Caco-2 (cell line): ENCODE measurements around the gene MUC6. TPM values are rescaled to one million over a fixed set of nuclear protein-coding genes. Genes with fewer than 3 reads are reported as not detected.
"Not testable (repeated sequence)": the region's sequence is repeated elsewhere in the genome, so short reads cannot be mapped to it uniquely, and the experiment has no call there.

Source experiments
- BruUV-seq: library from RNA; stranded (reverse); fragments of 400-500 nt; replicated peaks from 2 replicates; lab custom pipeline; 2021; lab: Mats Ljungman, UMichigan
- CTCF ChIA-PET: fragments of 300-600 bp; sonication (Branson Sonifier 250); formaldehyde crosslinking; loops from one replicate; lab custom pipeline; 2022; ENCODE audit warnings: antibody characterized with exemption; lab: Charles Lee
- POLR2A ChIA-PET: fragments of 300-600 bp; sonication (Branson Sonifier 250); formaldehyde crosslinking; loops from one replicate; lab custom pipeline; 2022; ENCODE audit warnings: antibody characterized with exemption; lab: Charles Lee
- DNase-seq, 2 experiments: peaks; one replicate each; pipeline versions ENCODE4 v3.0.0 to v3.0.0-alpha.2; 2020 to 2022
- H3K27me3 ChIP-seq: replicated peaks from 2 replicates; pipeline ENCODE4 v1.6.0; 2011; ENCODE audit warnings: low read length; ENCODE audit not compliant: control insufficient read depth, insufficient read depth
- H3K36me3 ChIP-seq: 2 replicates; pipeline ENCODE4 v1.5.1; 2011; ENCODE audit warnings: low read length; ENCODE audit not compliant: control insufficient read depth, insufficient read depth
- H3K4me1 ChIP-seq: fragments of 250-450 bp; sonication (Bioruptor Pico); 2 replicates; pipeline ENCODE4 v1.5.1; 2020; ENCODE audit warnings: mild to moderate bottlenecking
- H3K4me3 ChIP-seq: 2 replicates; pipeline ENCODE4 v1.5.1; 2011; ENCODE audit warnings: low read depth, mild to moderate bottlenecking, control low read depth, low read length
- H3K9me3 ChIP-seq: fragments of 250-450 bp; sonication (Bioruptor Pico); 2 replicates; pipeline ENCODE4 v1.5.1; 2020; ENCODE audit warnings: mild to moderate bottlenecking, moderate library complexity
- H3K27ac Mint-ChIP-seq: one replicate; pipeline ENCODE4 v1.8.0; 2022; ENCODE audit warnings: mixed read lengths; ENCODE audit not compliant: unreplicated experiment
- H3K27me3 Mint-ChIP-seq: one replicate; pipeline ENCODE4 v1.8.0; 2022; ENCODE audit warnings: mixed read lengths; ENCODE audit not compliant: insufficient read depth, unreplicated experiment
- H3K36me3 Mint-ChIP-seq: one replicate; pipeline ENCODE4 v1.8.0; 2022; ENCODE audit warnings: mild to moderate bottlenecking, mixed read lengths; ENCODE audit not compliant: insufficient read depth, unreplicated experiment
- H3K4me1 Mint-ChIP-seq: one replicate; pipeline ENCODE4 v1.8.0; 2022; ENCODE audit warnings: low read depth, mixed read lengths; ENCODE audit not compliant: unreplicated experiment
- H3K4me3 Mint-ChIP-seq: one replicate; pipeline ENCODE4 v1.8.0; 2022; ENCODE audit warnings: mild to moderate bottlenecking, moderate library complexity, mixed read lengths; ENCODE audit not compliant: unreplicated experiment
- H3K9me3 Mint-ChIP-seq: one replicate; pipeline ENCODE4 v1.8.0; 2022; ENCODE audit warnings: mixed read lengths; ENCODE audit not compliant: unreplicated experiment
- intact Hi-C: fragments of 100-400 bp; cut with micrococcal nuclease; formaldehyde crosslinking; loops from one replicate; pipeline ENCODE4 v1.10.0; 2022; ENCODE audit not compliant: unreplicated experiment
- total RNA-seq: library from RNA; stranded (reverse); gene quantifications from 2 replicates; pipeline ENCODE4 v1.2.3, GENCODE V29; 2022
- TF ChIP-seq, protein P1 (sequence below), 2 experiments: fragments of 200-600 bp in 1 of 2; IDR thresholded peaks; 1 replicate in 1 of 2; 2 replicates in 1 of 2; pipeline versions ENCODE4 v1.5.1 to v1.8.0; 2011 to 2022; ENCODE audit warnings: antibody characterized with exemption in 1 of 2, control low read depth in 1 of 2, inconsistent platforms in 1 of 2, low read depth in 1 of 2, low read length in 1 of 2, mild to moderate bottlenecking in 1 of 2, moderate library complexity in 1 of 2; ENCODE audit not compliant: insufficient read depth in 1 of 2, severe bottlenecking in 1 of 2, unreplicated experiment in 1 of 2

Gene MUC6
- total RNA-seq, 1 experiment from 2014 or later: not detected

DNA sequence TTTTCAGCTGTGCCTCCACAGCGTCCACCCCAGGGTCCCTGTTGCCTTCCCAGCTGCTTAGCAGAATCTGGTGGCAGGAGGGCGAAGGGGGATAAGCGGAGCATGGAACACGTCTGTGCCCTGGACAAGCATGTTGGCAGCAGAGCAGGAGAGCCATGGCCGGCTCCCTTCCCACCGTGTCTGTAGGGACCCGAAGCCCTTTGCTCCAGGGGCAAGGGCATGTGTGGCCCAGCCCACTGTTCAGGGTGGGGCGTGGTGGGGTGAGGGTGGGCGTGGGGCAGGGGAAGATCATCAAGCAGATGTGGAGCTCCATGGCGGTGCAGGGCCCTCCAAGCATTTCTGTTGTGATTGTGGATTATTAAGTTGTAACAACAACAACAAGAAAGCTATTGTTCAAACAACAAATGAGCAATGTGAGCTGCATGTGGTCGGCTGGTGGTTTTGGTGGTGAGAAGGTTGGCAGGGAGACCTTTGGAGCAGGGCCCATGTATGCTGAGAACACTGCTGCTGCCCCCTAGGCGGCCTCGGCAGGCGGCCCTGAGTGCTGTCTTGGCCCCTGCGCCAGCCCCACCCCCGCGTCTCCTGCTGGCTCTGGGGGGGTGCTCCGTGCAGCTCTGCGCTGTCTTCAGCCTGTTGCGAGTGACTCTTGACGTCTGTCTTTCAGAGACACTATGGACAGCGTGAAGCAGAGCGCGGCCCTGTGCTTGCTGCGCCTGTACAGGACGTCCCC, 59.9 kb downstream of the MUC6 start:
- Mint-ChIP-seq H3K36me3 (peaks cover 88% of the 10 kb centered on the region), H3K4me3 (no peak overlapping the region), H3K4me1 (no peaks in the 10 kb centered on the region), H3K27ac (no peak overlapping the region), H3K27me3 (no peaks in the 10 kb centered on the region), H3K9me3 (no peaks in the 10 kb centered on the region)
- H3K4me1 ChIP-seq: no peaks in the 10 kb centered on the region
- DNase-seq: no peak
- intact Hi-C loops: no loop called here
- POLR2A ChIA-PET: no interaction called here
- H3K27me3 ChIP-seq: no peaks in the 10 kb centered on the region
- H3K4me3 ChIP-seq: no peak overlapping the region
- peaks cover 2% of the 10 kb centered on the region for H3K36me3 ChIP-seq
- BruUV-seq: no TSS peak
- no peaks in the 10 kb centered on the region for H3K9me3 ChIP-seq
- CTCF ChIA-PET: interaction anchor here (2.0 kb wide), 1 partner anchor 24 kb away, joined by 5 read pairs; no protein-coding TSS in a partner anchor
- TF ChIP-seq, protein P1, sequence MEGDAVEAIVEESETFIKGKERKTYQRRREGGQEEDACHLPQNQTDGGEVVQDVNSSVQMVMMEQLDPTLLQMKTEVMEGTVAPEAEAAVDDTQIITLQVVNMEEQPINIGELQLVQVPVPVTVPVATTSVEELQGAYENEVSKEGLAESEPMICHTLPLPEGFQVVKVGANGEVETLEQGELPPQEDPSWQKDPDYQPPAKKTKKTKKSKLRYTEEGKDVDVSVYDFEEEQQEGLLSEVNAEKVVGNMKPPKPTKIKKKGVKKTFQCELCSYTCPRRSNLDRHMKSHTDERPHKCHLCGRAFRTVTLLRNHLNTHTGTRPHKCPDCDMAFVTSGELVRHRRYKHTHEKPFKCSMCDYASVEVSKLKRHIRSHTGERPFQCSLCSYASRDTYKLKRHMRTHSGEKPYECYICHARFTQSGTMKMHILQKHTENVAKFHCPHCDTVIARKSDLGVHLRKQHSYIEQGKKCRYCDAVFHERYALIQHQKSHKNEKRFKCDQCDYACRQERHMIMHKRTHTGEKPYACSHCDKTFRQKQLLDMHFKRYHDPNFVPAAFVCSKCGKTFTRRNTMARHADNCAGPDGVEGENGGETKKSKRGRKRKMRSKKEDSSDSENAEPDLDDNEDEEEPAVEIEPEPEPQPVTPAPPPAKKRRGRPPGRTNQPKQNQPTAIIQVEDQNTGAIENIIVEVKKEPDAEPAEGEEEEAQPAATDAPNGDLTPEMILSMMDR (IDR thresholded peaks at IDR 0.05; ENCODE audit: insufficient read depth in 1 of 2, low read depth in 1 of 2, low read length in 1 of 2, severe bottlenecking in 1 of 2, unreplicated experiment in 1 of 2): no peak

DNA sequence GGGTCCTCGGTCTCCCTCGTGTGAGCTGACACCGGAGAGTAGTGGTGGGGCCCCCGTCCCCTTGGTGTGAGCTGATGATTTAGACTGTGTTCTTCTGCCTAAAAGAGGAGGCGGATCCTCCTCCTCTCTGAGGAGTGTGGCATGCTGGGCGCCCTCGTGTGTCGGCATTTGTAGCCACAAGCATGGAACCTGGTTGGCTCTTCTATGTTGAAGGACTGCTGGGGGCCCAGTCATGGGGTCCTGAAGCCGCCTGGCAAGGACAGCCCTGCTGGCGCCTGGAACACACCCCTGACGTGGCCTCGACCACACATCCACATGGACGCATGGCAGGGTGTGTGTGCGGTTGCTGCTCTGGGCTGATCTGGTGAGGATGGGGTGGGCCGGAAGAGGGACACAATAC, 60.7 kb downstream of the MUC6 start:
- no peaks in the 10 kb centered on the region for H3K27me3 ChIP-seq
- no peak overlapping the region for H3K4me3 Mint-ChIP-seq

DNA sequence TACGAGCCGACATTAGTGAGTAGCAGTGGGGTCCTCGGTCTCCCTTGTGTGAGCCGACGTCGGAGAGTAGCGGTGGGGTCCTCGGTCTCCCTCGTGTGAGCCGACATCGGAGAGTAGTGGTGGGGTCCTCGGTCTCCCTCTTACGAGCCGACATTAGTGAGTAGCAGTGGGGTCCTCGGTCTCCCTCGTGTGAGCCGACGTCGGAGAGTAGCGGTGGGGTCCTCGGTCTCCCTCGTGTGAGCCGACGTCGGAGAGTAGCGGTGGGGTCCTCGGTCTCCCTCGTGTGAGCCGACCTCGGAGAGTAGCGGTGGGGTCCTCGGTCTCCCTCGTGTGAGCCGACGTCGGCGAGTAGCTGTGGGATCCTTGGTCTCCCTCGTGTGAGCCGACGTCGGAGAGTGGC, 61.1 kb downstream of the MUC6 start:
- peaks cover 90% of the 10 kb centered on the region for H3K36me3 Mint-ChIP-seq
- H3K9me3 Mint-ChIP-seq, H3K36me3 ChIP-seq, H3K4me3 ChIP-seq, H3K4me1 ChIP-seq, DNase-seq, POLR2A ChIA-PET, H3K4me1 Mint-ChIP-seq, H3K4me3 Mint-ChIP-seq, BruUV-seq, H3K9me3 ChIP-seq, H3K27me3 ChIP-seq, intact Hi-C loops, H3K27me3 Mint-ChIP-seq: not testable (repeated sequence)
- CTCF ChIA-PET: interaction anchor here (0.6 to 2.0 kb wide), 3 partner anchors 23 to 80 kb away, joined by 3 to 5 read pairs (median 4); partner anchors contain the start of gene CHID1
- H3K27ac Mint-ChIP-seq: peak overlapping the region; percentile 61

More for the DNA sequence above, 60.7 kb downstream of the MUC6 start:
- Histone ChIP-seq H3K36me3 (peaks cover 2% of the 10 kb centered on the region), H3K4me1 (no peaks in the 10 kb centered on the region), H3K4me3 (no peak overlapping the region), H3K9me3 (no peaks in the 10 kb centered on the region)
- peak overlapping the region; percentile 61 for H3K27ac Mint-ChIP-seq
- CTCF ChIA-PET: interaction anchor here (0.6 to 2.0 kb wide), 3 partner anchors 23 to 81 kb away, joined by 3 to 5 read pairs (median 4); partner anchors contain the start of gene CHID1
- TF ChIP-seq, protein P1 (IDR thresholded peaks at IDR 0.05; ENCODE audit: insufficient read depth in 1 of 2, low read depth in 1 of 2, low read length in 1 of 2, severe bottlenecking in 1 of 2, unreplicated experiment in 1 of 2): no peak
- no peaks in the 10 kb centered on the region for H3K9me3 Mint-ChIP-seq
- H3K27me3 Mint-ChIP-seq: no peaks in the 10 kb centered on the region
- H3K4me1 Mint-ChIP-seq: no peaks in the 10 kb centered on the region
- intact Hi-C loops: no loop called here
- no TSS peak for BruUV-seq
- DNase-seq: peak in 1 of 2 experiments; percentile 48
- POLR2A ChIA-PET: no interaction called here
- peaks cover 90% of the 10 kb centered on the region for H3K36me3 Mint-ChIP-seq
